T-helper 1 cell treated with Interleukin-12 subunit alpha and Interleukin-12 subunit beta and Interleukin-4 antibody, amounts not matched to agents 30 μg/mL and 1 μg/mL, for 36 hours (primary cell): ENCODE data around the gene ADGRB3.
"Not testable (repeated sequence)": the region's sequence is repeated elsewhere in the genome, so short reads cannot be mapped to it uniquely, and the experiment has no call there.

Experiments used
- H3K27ac Mint-ChIP-seq: one replicate; pipeline ENCODE4 v1.8.0; 2021; ENCODE audit warnings: mild to moderate bottlenecking, mixed read lengths
- H3K27me3 Mint-ChIP-seq: one replicate; pipeline ENCODE4 v1.8.0; 2021; ENCODE audit warnings: low read depth, mixed read lengths
- H3K36me3 Mint-ChIP-seq: one replicate; pipeline ENCODE4 v1.8.0; 2021; ENCODE audit warnings: low read depth, mixed read lengths
- H3K4me1 Mint-ChIP-seq: one replicate; pipeline ENCODE4 v1.8.0; 2021; ENCODE audit warnings: low read depth, mixed read lengths
- H3K4me3 Mint-ChIP-seq: one replicate; pipeline ENCODE4 v1.8.0; 2021; ENCODE audit warnings: mild to moderate bottlenecking, moderate library complexity, mixed read lengths
- H3K9me3 Mint-ChIP-seq: one replicate; pipeline ENCODE4 v1.8.0; 2021; ENCODE audit warnings: mixed read lengths

ADGRB3 gene

GRCh38 chr6:68729377-68729903 lies 94.4 kb downstream of the ADGRB3 start:
- Mint-ChIP-seq H3K4me1 (no peaks in the 10 kb centered on the region), H3K27me3 (no peaks in the 10 kb centered on the region), H3K36me3 (no peaks in the 10 kb centered on the region), H3K9me3 (no peaks in the 10 kb centered on the region), H3K27ac (no peak overlapping the region), H3K4me3 (no peak overlapping the region)

GRCh38 chr6:68730291-68731054 lies 95.4 kb downstream of the ADGRB3 start:
- H3K9me3 Mint-ChIP-seq = no peaks in the 10 kb centered on the region
- H3K27ac Mint-ChIP-seq = no peak overlapping the region
- no peaks in the 10 kb centered on the region for H3K4me1 Mint-ChIP-seq
- no peaks in the 10 kb centered on the region for H3K27me3 Mint-ChIP-seq
- H3K36me3 Mint-ChIP-seq = no peaks in the 10 kb centered on the region
- H3K4me3 Mint-ChIP-seq = no peak overlapping the region

- H3K36me3 Mint-ChIP-seq = no peaks in the 10 kb centered on the region
- H3K4me3 Mint-ChIP-seq = no peak overlapping the region
- H3K27me3 Mint-ChIP-seq = no peaks in the 10 kb centered on the region
- no peaks in the 10 kb centered on the region for H3K4me1 Mint-ChIP-seq
- no peak overlapping the region for H3K27ac Mint-ChIP-seq
- H3K9me3 Mint-ChIP-seq = no peaks in the 10 kb centered on the region
Observed at GRCh38 chr6:68732423-68732822, 97.3 kb downstream of the ADGRB3 start.

- Mint-ChIP-seq H3K27ac (no peak overlapping the region), H3K36me3 (no peaks in the 10 kb centered on the region), H3K9me3 (no peaks in the 10 kb centered on the region), H3K4me3 (no peak overlapping the region), H3K4me1 (peaks cover 3% of the 10 kb centered on the region), H3K27me3 (no peaks in the 10 kb centered on the region)
Observed at GRCh38 chr6:68735866-68736265, 100.8 kb downstream of the ADGRB3 start.

GRCh38 chr6:68737061-68737460 lies 102.0 kb downstream of the ADGRB3 start:
- Mint-ChIP-seq H3K27me3 (no peaks in the 10 kb centered on the region), H3K4me1 (peaks cover 5% of the 10 kb centered on the region), H3K27ac (no peak overlapping the region), H3K4me3 (no peak overlapping the region), H3K36me3 (no peaks in the 10 kb centered on the region), H3K9me3 (no peaks in the 10 kb centered on the region)

- H3K9me3 Mint-ChIP-seq = no peaks in the 10 kb centered on the region
- peaks cover 5% of the 10 kb centered on the region for H3K4me1 Mint-ChIP-seq
- no peak overlapping the region for H3K27ac Mint-ChIP-seq
- no peak overlapping the region for H3K4me3 Mint-ChIP-seq
- no peaks in the 10 kb centered on the region for H3K36me3 Mint-ChIP-seq
- H3K27me3 Mint-ChIP-seq = no peaks in the 10 kb centered on the region
Observed at GRCh38 chr6:68738039-68738438, 103.0 kb downstream of the ADGRB3 start.

- Mint-ChIP-seq H3K4me3 (no peak overlapping the region), H3K36me3 (no peaks in the 10 kb centered on the region), H3K4me1 (peaks cover 5% of the 10 kb centered on the region), H3K27me3 (no peaks in the 10 kb centered on the region), H3K9me3 (no peaks in the 10 kb centered on the region), H3K27ac (no peak overlapping the region)
Observed at GRCh38 chr6:68740828-68741500, 105.9 kb downstream of the ADGRB3 start.

GRCh38 chr6:68741501-68742386 lies 106.7 kb downstream of the ADGRB3 start:
- H3K27ac Mint-ChIP-seq = no peak overlapping the region
- H3K9me3 Mint-ChIP-seq = no peaks in the 10 kb centered on the region
- peaks cover 5% of the 10 kb centered on the region for H3K4me1 Mint-ChIP-seq
- H3K4me3 Mint-ChIP-seq = no peak overlapping the region
- H3K36me3 Mint-ChIP-seq = no peaks in the 10 kb centered on the region
- H3K27me3 Mint-ChIP-seq = no peaks in the 10 kb centered on the region

GRCh38 chr6:68743099-68743498 lies 108.0 kb downstream of the ADGRB3 start:
- peaks cover 5% of the 10 kb centered on the region for H3K4me1 Mint-ChIP-seq
- H3K9me3 Mint-ChIP-seq = no peaks in the 10 kb centered on the region
- H3K36me3 Mint-ChIP-seq = no peaks in the 10 kb centered on the region
- no peak overlapping the region for H3K4me3 Mint-ChIP-seq
- H3K27me3 Mint-ChIP-seq = no peaks in the 10 kb centered on the region
- H3K27ac Mint-ChIP-seq = no peak overlapping the region

GRCh38 chr6:68744376-68744775 lies 109.3 kb downstream of the ADGRB3 start:
- not testable (repeated sequence) for H3K4me3 Mint-ChIP-seq, H3K27ac Mint-ChIP-seq, H3K27me3 Mint-ChIP-seq, H3K9me3 Mint-ChIP-seq, H3K36me3 Mint-ChIP-seq, H3K4me1 Mint-ChIP-seq

- H3K27me3 Mint-ChIP-seq = no peaks in the 10 kb centered on the region
- H3K4me3 Mint-ChIP-seq = no peak overlapping the region
- H3K27ac Mint-ChIP-seq = no peak overlapping the region
- no peaks in the 10 kb centered on the region for H3K4me1 Mint-ChIP-seq
- no peaks in the 10 kb centered on the region for H3K36me3 Mint-ChIP-seq
- H3K9me3 Mint-ChIP-seq = no peaks in the 10 kb centered on the region
Observed at GRCh38 chr6:68746376-68746775, 111.3 kb downstream of the ADGRB3 start.

GRCh38 chr6:68747110-68747790 lies 112.2 kb downstream of the ADGRB3 start:
- Mint-ChIP-seq H3K4me3 (no peak overlapping the region), H3K27ac (no peak overlapping the region), H3K4me1 (no peaks in the 10 kb centered on the region), H3K36me3 (no peaks in the 10 kb centered on the region), H3K9me3 (no peaks in the 10 kb centered on the region), H3K27me3 (no peaks in the 10 kb centered on the region)

- H3K4me1 Mint-ChIP-seq, H3K36me3 Mint-ChIP-seq, H3K4me3 Mint-ChIP-seq, H3K9me3 Mint-ChIP-seq, H3K27ac Mint-ChIP-seq, H3K27me3 Mint-ChIP-seq: not testable (repeated sequence)
Observed at GRCh38 chr6:68747832-68748231, 112.8 kb downstream of the ADGRB3 start.

GRCh38 chr6:68754681-68755213 lies 119.7 kb downstream of the ADGRB3 start:
- Mint-ChIP-seq H3K9me3 (no peaks in the 10 kb centered on the region), H3K27ac (no peak overlapping the region), H3K27me3 (no peaks in the 10 kb centered on the region), H3K4me3 (no peak overlapping the region), H3K36me3 (no peaks in the 10 kb centered on the region), H3K4me1 (no peaks in the 10 kb centered on the region)
